RWPE1 (cell line): ENCODE measurements around the gene TUBB6.

Source experiments
- CTCF ChIA-PET: fragments of 350-600 bp; sonication (Branson Sonifier 250); formaldehyde crosslinking; extraction: SDS; loops from one replicate; lab custom pipeline; 2021; lab: Yijun Ruan, JAX
- POLR2A ChIA-PET: fragments of 400-600 bp; formaldehyde crosslinking; extraction: SDS; loops from one replicate; lab custom pipeline; 2020; ENCODE audit warnings: antibody characterized with exemption; ENCODE audit not compliant: low non-redundant PET; lab: Yijun Ruan, JAX
- DNase-seq: peaks from one replicate; pipeline ENCODE4 v3.0.0; 2012; ENCODE audit warnings: low spot score
- H3K27ac ChIP-seq: fragments of 450-650 bp; 2 replicates; pipeline ENCODE4 v1.5.1; 2017
- CTCF ChIP-seq: fragments of 450-650 bp; conservative IDR thresholded peaks from 2 replicates; pipeline ENCODE4 v1.5.1; 2017; ENCODE audit warnings: low read depth, mild to moderate bottlenecking

The TUBB6 gene

GRCh38 chr18:12309683-12310198 lies 1.7 kb downstream of the TUBB6 start:
- H3K27ac ChIP-seq: peak overlapping the region; percentile 97
- TF ChIP-seq CTCF: no peak
- ChIA-PET POLR2A (interaction anchor here (0.7 to 0.8 kb wide), 2 partner anchors 37 to 68 kb away, joined by 3 to 4 read pairs; partner anchors contain the start of gene AFG3L2), CTCF (interaction anchor here (1.1 to 3.9 kb wide), 3 partner anchors 18 to 42 kb away, joined by 3 to 15 read pairs (median 4); no protein-coding TSS in a partner anchor)
- peak; percentile 80 for DNase-seq

GRCh38 chr18:12310762-12311161 lies 2.7 kb downstream of the TUBB6 start:
- CTCF ChIA-PET: interaction anchor here (1.2 kb wide), 1 partner anchor 41 kb away, joined by 3 read pairs; no protein-coding TSS in a partner anchor
- no peak for DNase-seq
- POLR2A ChIA-PET: interaction anchor here (0.6 kb wide), 1 partner anchor 14 kb away, joined by 4 read pairs; no protein-coding TSS in a partner anchor
- H3K27ac ChIP-seq: peak overlapping the region; percentile 97
- no peak for TF ChIP-seq CTCF

- POLR2A ChIA-PET: no interaction called here
- CTCF ChIA-PET: interaction anchor here (1.1 kb wide), 1 partner anchor 15 kb away, joined by 3 read pairs; no protein-coding TSS in a partner anchor
- DNase-seq: no peak
- H3K27ac ChIP-seq: no peak overlapping the region
- no peak for TF ChIP-seq CTCF
Observed at GRCh38 chr18:12312976-12313375, 4.9 kb downstream of the TUBB6 start.

GRCh38 chr18:12313530-12314245 lies 5.6 kb downstream of the TUBB6 start:
- DNase-seq: no peak
- CTCF ChIA-PET: interaction anchor here (0.6 to 1.4 kb wide), 3 partner anchors 14 to 728 kb away, joined by 3 read pairs; no protein-coding TSS in a partner anchor
- TF ChIP-seq CTCF: no peak
- POLR2A ChIA-PET: interaction anchor here (1.3 kb wide), 1 partner anchor 64 kb away, joined by 3 read pairs; the partner anchor contains the start of gene AFG3L2
- peak overlapping the region; percentile 48; the same call in 1 of the 2 replicates for H3K27ac ChIP-seq

GRCh38 chr18:12314591-12315305 lies 6.7 kb downstream of the TUBB6 start:
- no peak overlapping the region for H3K27ac ChIP-seq
- no peak for DNase-seq
- POLR2A ChIA-PET: interaction anchor here (1.3 kb wide), 1 partner anchor 63 kb away, joined by 3 read pairs; the partner anchor contains the start of gene AFG3L2
- no peak for TF ChIP-seq CTCF
- CTCF ChIA-PET: interaction anchor here (1.4 to 1.6 kb wide), 2 partner anchors 42 to 43 kb away, joined by 3 to 6 read pairs; no protein-coding TSS in a partner anchor

- TF ChIP-seq CTCF: no peak
- ChIA-PET CTCF (interaction anchor here (1.6 kb wide), 1 partner anchor 43 kb away, joined by 6 read pairs; no protein-coding TSS in a partner anchor), POLR2A (no interaction called here)
- H3K27ac ChIP-seq: peak overlapping the region; percentile 69
- DNase-seq: no peak
Observed at GRCh38 chr18:12315490-12315889, 7.4 kb downstream of the TUBB6 start.
